DMS114 treated with DMSO at 0.1 percent for 48 hours (cell line): ENCODE measurements around the gene WNK2.

ENCODE experiments used
- DNase-seq: peaks from one replicate; lab custom pipeline; 2025; ENCODE audit not compliant: unreplicated experiment; lab: John Stamatoyannopoulos, UW

Gene WNK2

DNA sequence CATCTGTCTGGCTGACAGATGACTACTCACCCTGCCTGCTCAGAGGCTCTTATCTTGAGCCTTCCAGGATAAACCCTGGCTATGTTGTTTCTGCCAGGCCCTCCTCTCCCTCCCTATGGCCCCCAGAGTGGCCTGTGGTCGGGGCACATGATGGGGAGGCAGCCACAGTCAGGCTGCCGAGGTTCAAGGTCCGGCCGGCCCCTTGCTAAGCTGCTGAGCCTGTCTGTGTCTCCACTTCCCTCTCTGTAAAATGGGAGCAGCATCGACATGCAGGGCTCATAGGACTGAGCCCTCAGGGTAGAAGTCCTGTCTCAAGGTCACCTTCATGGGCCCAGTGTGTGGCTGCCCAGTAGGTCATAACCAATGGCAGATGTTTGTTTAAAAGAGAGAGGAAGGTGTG lies 28.5 kb downstream of the WNK2 start:
- no peak for DNase-seq

DNA sequence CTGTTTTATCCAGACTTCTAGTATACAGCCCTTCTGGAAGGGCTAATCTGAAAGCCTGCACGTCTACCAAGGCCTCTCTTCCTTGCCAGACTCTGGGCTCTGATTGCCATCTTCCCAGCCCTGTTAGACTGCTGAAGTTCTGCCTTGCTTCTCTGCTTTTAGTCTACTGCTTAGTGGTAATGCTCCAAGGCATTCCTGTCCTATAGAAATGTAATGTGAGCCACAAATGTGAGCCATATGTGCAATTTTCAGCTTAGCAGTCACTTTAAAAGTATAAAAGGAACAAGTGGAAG lies 32.1 kb downstream of the WNK2 start:
- DNase-seq, result no peak

DNA sequence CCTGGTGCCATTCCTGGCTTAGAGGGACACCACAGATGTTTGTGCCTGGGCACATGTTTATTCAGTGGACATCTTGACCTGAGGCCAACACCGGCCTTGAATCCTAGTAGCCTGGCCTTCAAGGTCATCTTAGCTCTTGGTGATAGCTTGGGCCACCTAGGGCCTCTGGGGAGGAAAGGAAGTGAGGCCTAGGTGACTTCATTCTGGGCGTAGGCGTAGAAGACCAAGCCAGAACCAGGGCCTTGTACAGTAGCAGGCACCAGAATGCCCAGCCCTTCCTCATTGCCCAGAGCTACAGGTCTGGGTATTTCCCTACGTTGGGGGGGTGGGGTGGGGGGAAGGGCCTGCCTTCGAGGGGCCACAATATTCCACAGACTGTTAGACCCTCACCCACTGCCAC lies 33.8 kb downstream of the WNK2 start:
- no peak for DNase-seq

DNA sequence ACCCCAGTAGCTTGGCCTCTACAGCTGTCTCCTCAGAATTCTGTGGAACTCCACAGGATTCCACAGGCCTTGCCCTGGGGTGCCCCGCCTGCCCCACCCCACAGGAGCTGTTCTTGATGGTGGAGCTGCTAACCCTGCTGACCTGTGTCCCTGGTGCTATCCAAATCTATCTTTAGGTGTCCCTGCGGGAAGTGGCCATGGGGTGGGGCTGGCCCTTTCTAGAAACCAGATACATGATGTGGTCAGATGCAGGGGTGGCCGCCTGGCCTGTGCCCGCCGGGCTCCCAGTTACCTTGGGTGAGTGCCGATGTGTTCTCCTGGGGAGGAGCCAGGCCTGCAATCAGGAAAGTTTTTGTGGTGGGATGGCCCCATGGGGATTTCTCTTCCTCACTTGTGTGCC lies 34.2 kb downstream of the WNK2 start:
- DNase-seq, result no peak

DNA sequence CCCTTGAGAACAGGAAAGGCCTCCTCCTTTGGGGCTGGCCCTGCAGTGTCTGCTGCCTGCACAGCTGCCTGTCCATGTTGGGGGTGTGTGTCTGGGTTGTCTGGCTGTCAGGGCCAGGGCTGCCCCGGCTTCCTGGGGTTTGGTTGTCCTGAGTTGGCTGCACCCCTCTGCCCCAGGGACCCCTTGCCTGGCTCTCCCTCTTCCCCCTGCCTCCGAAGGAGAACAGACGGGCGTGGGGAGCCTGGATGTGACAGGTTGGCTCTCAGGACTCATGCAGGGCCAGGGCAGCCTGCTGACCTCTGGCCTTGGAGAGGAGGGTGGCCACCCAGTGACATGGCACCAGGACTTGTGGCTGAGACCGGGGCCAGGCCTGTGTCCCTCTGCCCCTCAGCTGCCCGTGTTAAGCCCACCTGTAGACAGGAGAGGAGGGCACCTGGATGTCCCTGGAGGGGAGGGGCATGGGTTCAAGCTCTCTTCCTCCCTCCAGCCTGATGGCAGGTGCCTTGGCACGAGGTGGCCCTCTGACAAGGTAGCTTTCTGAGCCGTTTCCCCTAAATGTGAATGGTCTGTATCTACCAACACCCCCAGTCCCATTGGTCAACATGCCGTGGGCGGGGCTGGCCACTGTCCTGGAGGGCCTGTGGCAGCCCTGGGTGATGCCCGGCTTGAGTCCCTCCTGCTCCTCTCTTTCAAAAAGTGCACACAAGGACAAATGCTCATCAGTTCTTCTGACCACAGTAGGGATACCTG lies 34.9 kb downstream of the WNK2 start:
- no peak for DNase-seq

DNA sequence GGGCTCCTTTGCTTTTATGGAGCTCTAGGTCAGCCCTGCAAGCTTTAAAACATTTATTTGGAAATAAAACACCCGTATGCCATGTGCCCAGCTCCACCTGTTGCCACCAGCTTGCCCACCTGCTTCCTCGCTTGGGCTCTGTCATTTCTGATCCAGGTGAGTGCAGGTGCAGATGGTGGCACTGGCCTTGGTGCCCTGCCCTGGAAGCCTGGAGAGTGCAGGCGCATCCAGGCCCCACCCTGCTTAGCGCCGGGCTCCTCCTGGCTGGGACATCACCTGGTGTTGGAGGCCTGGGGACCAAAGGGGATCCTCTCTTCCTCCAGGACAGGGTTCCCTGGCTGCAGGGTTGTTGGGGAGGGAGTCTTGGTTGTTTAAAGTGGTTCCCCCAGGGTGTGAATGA lies 35.8 kb downstream of the WNK2 start:
- no peak for DNase-seq

DNA sequence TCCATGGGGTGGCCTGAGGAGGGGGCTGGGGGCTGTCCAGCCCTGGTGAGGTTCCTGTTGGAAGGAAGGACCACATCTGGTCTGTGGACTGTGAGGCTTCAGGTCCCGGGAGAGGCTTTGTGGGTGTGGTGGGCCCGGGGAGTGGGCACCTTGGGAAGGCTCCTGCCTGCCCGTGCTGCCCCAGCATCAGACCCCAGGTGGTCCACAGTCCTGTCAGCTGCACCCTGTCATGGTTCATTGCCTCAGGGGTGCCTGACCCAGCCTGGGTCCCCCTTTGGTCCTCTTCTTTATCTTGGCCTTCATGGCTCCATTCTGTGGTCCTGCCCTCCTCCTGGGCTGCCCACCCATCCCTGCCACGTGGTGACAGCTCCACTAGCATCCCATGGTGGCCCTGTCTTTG lies 36.7 kb downstream of the WNK2 start:
- no peak for DNase-seq

DNA sequence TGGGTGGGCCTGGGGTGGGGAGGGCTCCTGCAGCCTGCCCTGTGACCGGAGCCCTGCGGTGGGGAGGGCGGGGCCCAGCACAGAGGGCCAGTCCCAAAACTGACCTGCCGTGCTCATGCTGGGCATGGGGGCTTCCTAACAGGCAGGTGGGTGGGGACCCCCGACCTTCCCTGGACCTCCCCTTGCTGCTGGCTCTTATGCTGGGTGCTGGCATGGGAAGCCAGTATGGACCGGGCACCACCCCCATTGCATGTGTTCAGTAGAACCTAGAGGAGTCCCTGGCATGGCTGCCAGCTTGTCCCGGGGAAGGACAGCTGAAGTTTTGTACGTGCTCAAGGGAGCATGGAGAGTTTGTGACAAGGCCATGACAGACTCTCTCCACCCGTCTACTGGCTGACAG lies 37.1 kb downstream of the WNK2 start:
- no peak for DNase-seq

DNA sequence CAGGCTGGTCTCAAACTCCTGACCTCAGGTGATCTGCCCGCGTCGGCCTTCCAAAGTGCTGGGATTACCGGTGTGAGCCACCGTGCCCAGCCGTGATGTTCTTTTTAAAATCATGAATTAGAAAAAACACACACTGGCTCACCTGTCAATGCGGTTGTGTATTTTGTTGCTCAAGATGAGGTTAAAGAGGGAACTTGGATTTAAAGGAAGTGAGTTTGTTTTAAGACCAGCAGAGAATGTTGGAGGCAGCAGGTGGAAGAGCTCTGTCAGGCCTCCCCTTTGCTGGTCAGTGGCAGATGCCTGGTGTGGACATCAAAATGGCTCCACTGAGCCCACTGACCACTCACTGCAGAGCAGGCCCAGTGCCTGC lies 38.9 kb downstream of the WNK2 start:
- DNase-seq, result no peak

DNA sequence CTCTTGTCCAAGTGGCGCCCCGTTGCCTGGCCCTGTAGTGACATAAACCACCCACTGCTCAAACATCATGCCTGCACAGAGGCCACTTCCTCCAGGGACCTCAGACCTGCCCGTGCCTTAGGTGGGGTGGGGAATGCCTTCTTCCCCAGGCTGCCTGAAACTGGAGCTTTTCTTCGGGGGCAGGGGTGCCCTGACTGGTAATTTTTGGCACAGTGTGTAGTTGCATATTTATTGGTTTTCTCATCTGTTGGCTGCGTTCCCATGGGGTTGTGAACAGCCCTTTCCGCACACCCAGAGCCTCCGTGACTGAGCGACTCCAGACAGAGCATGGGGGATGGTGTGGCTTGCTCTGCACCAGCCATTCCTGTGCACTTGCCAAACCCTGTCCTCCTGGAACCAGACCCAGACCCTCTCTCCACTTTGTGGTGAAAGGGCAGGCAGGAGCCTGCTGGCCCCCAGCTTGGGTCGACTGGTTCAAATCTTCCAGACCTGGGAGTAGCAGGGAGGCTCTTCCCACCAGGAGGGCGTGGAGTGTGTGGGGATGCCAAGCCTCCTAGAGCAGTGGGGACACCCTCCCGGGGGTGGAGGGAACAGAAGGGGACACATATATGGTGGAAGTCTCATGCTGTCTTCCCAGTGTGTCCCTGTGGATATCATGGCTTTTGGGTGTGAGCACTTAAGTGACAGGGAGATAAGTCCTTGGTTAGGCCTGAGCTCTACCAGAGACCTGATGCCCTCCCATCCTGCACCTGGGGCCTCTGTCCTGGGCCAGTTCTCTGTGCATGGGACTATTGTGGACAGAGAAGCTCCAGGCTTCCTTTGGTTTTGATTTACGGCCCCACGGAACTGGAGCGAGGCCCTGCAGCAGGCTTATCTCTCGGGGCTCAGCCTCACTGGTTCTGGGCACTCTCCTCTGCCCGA lies 39.6 kb downstream of the WNK2 start:
- DNase-seq, result no peak

DNA sequence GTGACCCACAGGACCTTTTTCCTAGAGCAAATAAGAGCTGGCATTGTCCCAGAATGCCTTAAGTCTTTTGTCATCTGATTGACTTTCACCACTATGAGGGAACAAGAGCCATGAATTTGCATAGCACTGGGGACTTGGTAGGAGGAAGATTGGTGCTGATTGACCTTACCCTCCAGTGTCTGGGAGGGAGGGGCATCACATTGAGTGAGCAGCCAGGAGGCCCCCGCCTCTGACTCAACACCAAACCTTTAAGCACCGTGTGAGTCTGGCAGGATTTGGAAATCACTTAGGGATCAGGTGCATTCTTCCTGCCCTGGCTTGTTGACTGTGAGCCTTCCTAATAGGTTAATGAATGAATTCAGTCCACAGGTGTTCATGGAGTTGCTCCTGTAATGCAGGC lies 40.7 kb downstream of the WNK2 start:
- no peak for DNase-seq

DNA sequence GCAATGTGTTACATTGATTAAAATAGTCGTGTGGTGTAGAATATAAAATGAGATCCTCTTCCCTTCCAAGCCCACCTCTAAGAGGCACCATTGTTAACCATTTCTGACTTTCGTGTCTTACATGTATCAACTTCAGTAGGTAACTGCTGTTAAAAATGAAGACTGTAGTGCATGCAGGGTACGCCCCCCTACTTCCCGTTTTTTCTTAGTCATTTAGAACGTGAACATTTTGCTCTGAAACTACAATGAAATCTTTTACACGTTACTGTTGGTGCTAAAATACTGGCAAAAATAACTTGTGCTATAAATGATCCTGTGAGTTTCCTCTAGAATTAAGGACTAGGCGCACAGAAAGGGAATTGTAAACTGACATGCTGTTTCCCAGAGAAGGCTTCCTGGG lies 41.5 kb downstream of the WNK2 start:
- DNase-seq, result no peak

DNA sequence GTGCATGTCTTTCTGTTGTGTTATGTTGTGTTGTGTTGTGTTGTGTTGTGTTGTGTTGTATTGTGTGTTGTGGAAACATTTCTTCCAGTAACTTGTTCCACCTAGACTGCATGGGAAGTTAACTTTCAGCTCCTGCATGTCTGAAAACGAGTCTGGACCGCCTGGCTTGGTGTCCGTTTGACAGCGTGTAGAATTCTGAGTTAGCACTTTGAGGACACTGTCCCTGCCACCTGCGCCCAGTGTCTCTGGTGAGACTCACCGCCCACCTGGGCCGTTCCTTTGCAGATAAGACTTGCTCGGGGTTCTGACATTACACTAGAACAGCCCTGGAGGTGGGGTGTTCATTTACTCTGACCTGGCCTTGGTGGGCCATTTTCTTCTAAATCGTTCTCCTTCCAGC lies 42.0 kb downstream of the WNK2 start:
- no peak for DNase-seq

DNA sequence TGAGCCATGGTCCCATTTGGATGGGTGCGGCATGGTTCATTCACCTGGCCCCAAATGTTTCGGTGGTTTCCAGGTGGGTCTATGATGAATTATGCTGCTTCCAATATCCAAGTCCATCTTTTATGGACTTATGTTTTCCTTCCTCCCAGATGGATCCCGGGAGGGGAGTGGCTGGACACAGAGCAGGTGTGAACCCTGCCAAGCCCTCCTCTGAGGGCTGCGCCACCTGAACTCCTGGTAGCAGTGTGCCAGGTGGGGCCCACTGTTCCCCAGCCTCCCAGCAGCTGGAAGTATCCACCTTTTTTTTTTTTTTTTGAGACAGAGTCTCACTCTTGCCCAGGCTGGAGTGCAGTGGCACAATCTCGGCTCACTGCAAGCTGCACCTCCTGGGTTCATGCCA lies 42.9 kb downstream of the WNK2 start:
- DNase-seq, result no peak

DNA sequence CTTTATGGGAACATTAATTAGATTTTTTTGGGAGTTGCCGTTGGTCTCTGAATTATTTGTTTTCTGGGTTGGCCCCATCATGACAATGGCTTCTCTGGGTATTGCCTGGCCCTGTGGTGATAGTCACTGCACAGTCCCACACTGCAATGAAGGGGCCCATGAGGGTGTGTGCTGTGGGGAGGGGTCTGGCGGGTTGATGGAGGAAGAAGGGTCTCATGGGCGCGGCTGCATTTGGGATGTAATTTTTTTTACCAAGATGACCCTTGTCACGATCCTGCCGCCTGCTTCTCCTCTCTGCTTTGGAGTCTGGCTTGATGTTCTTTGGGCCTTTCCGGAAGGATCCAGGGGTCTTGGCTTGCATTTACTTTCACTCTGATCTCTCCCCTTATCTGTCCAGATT lies 44.1 kb downstream of the WNK2 start:
- DNase-seq, result no peak

DNA sequence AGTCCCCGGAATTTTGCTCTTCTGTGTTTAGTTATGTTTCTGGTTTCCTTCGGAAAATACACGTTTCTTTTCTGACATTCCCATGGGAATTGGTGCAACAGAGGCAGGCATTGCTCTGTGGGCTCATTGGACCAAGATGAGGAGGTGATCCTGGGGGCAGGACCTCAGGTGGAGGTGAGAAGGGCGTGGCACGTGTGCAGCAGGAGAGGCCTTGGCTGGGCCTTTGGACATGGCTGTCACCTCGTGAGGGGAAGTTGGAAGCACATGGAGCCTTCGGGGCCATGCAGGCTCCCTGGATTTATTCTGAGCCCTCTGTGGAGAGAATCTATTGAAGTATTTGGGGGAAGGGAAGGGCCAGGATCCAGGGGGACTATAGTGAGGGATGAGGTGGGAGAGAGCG lies 44.5 kb downstream of the WNK2 start:
- DNase-seq, result no peak

DNA sequence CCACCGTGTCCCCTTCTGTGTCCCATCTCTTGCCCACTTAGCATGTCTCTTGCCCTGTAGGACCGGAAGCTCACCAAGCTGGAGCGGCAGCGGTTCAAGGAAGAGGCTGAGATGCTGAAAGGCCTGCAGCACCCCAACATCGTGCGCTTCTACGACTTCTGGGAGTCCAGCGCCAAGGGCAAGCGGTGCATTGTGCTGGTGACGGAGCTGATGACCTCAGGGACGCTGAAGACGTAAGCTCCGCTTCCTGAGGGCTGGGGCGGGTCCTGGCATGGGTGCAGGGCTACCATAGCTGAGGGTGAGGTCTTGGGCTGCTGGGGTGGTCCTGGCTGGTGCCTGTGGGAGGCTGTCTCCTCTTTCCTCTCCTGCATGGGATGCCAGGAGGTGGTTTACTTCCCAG lies 45.7 kb downstream of the WNK2 start:
- no peak for DNase-seq

DNA sequence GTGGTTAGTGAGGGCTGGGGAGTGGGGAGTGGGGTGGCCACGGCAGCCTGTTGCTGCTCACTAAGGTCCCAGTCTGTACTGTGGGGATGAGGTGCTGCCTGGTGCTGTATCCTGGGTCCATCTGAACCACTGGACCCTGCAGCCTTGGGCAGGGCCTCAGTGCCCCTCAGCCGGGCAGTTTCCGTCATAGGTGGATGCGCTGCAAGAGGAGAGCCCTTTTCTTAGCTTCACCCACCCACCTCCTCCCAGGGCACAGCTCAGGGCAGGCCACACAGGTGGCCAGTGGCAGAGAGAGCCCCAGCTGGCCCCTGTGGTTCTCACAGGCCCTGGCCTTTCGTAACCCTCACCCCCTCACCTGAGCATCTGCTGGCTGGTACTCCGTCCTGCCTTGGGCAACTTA lies 46.2 kb downstream of the WNK2 start:
- no peak for DNase-seq

DNA sequence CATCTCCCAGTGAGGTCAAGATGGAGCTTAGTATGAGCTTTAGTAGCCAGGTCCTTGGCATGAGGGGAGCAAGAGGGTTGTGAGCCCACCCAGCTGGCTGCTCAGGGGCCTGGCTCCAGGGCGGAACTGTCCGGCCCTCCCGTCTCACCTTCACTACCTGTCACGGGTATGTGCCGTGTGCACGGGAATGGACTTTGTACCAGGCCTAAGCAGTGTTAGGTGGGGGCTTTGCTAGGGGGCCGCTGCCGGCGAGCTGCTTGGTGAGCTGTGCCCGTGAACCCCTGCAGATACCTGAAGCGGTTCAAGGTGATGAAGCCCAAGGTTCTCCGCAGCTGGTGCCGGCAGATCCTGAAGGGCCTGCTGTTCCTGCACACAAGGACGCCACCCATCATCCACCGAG lies 46.7 kb downstream of the WNK2 start:
- no peak for DNase-seq

DNA sequence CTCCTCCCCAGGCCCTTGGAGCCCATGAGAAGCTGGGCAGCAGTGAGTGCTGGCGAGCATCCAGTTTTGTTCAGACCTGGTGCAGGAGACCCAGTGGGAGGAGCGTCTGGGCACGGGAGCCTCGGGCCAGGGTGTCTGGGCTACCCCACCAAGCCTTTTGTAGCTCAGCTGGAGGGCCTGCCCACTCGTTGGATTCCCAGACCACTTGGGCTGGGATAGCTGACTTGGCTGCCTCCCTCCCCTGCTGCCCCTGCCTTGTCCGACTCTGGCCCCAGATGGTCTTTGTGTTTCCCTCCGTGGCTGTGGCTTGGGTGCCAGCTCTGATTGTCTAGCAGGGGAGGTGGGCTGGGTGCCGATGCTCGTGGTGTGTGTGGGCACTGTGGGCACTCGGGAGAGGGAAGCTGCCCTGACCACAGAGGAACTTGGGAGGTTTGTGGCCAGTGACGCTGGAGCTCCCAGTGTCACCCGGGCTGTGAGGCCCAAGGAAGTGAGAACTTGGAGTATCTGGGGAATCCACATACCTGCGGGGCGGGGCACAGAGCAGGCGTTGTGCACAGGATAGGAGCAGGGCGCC lies 47.3 kb downstream of the WNK2 start:
- no peak for DNase-seq

DNA sequence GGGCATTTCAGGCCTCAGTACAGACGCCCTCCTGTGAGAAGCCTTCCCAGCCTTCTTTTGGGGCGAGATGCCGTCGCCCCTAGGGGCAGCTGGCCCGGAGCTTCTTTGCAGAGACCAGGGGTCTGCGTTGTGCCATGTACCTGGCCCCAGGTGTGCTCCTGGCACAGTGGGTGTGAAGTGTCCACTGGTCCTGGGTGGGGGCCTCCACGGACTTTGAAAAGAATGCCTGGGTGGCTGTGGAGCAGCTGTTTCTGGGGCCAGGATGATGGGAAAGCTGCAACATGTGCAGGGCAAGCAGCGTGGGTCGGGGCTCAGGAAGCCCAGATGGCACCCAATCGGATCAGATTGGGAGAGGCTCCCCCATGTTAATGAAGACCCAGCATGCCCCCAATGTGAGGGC lies 47.8 kb downstream of the WNK2 start:
- DNase-seq, result no peak

DNA sequence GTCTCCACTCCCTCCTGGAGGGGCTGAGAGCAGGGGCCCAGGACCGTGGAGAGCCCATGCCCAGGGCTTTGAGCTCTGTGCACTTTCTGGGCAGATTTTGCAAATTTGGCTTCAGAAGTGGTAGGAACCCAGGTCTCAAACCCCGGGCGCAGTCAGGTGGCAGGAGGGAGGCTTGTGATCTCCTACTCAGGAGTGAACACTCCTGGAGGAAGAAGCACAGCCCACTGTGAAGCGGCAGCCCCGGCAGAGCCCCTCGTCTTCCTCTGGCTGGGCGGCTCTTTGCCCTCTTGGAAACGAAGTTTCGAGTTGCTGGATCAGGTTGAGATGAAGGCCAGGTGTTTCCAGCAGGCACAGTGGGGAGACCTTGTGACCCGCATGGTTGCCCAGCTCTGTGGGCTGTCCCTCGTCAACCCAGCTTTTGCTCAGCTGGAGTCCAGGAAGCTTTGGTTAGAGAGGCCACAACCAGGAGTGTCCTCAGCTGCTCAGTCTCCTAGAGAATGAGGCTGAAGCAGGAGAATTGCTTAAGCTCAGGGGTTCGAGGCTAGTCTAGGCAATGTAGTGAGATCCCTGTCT lies 48.5 kb downstream of the WNK2 start:
- no peak for DNase-seq
